Colonic mucosa (tissue), 4 donors: ENCODE measurements around the gene DGCR8. TPM values are rescaled to one million over a fixed set of nuclear protein-coding genes. Genes with fewer than 3 reads are reported as not detected.

ENCODE experiments used
- DNase-seq: peaks from one replicate; pipeline ENCODE4 v3.0.0-alpha.2; 2020
- H3K27ac ChIP-seq: fragments of 200-600 bp; one replicate; pipeline ENCODE4 v1.8.0; 2021
- H3K27me3 ChIP-seq: fragments of 200-600 bp; one replicate; pipeline ENCODE4 v1.8.0; 2021
- H3K36me3 ChIP-seq: fragments of 200-600 bp; one replicate; pipeline ENCODE4 v1.8.0; 2021
- H3K4me1 ChIP-seq: fragments of 200-600 bp; one replicate; pipeline ENCODE4 v1.8.0; 2021; ENCODE audit warnings: mild to moderate bottlenecking
- H3K4me3 ChIP-seq: fragments of 200-600 bp; one replicate; pipeline ENCODE4 v1.8.0; 2021
- H3K9ac ChIP-seq, 2 donors: one replicate each; pipeline ENCODE4 v1.7.0; 2013; ENCODE audit warnings: control low read depth in 2 of 2, low read depth in 2 of 2, low read length in 2 of 2
- H3K9me3 ChIP-seq: fragments of 200-600 bp; one replicate; pipeline ENCODE4 v1.8.0; 2021
- CTCF ChIP-seq: fragments of 200-600 bp; IDR thresholded peaks from one replicate; pipeline ENCODE4 v1.8.0; 2022; ENCODE audit warnings: antibody characterized with exemption, mild to moderate bottlenecking
- intact Hi-C: fragments of 100-400 bp; cut with DNase I; formaldehyde crosslinking; loops from one replicate; pipeline ENCODE4 v1.14.1; 2022
- total RNA-seq, 2 donors: library from RNA; stranded (reverse); fragmentation: NEBNext Ultra II Directional in 1 of 2; extraction: Animal tissue kit (Norgen Biotek cat#: 25700) in 1 of 2; gene quantifications; one replicate each; pipeline ENCODE4 v1.2.1, GENCODE V29; 2021
- donor health status: healthy.
- donor health status: DM: no; HTN: no; CAD: no.
- donor health status: DM: no; HTN: no; CAD: no.

DGCR8 gene
- total RNA-seq: 10 to 100 TPM; 21.1 to 52.7 TPM

- H3K27ac ChIP-seq: peak within 1 kb of the TSS; percentile 91
- no peaks in the 10 kb centered on the region for H3K9me3 ChIP-seq
- peak within 1 kb of the TSS; percentile 87 for H3K4me3 ChIP-seq
- H3K36me3 ChIP-seq: no peaks in the 10 kb centered on the region
- intact Hi-C loops: loop anchor here (5.0 kb wide), 1 partner anchor 37 kb away; the partner anchor contains the start of genes RANBP1 and TRMT2A
- peak; percentile 96 for DNase-seq
- H3K4me1 ChIP-seq: peaks cover 5% of the 10 kb centered on the region
- no peaks in the 10 kb centered on the region for H3K27me3 ChIP-seq
- H3K9ac ChIP-seq: peak within 1 kb of the TSS; percentile 61 to 76
- no peak for TF ChIP-seq CTCF
Observed at GRCh38 chr22:20079745-20080444, at the start of gene DGCR8. Gene DGCR8 (plus strand): TSS chr22:20080241. CDS start chr22:20085964, 5,723 bp downstream.

- Histone ChIP-seq H3K36me3 (no peaks in the 10 kb centered on the region), H3K27me3 (no peaks in the 10 kb centered on the region), H3K9me3 (no peaks in the 10 kb centered on the region), H3K4me1 (peaks cover 7% of the 10 kb centered on the region), H3K4me3 (no peak overlapping the region), H3K9ac (peak overlapping the region in 1 of 2 donors; percentile 12), H3K27ac (no peak overlapping the region)
- intact Hi-C loops: no loop called here
- TF ChIP-seq CTCF: no peak
- peak; percentile 78 for DNase-seq
Observed at GRCh38 chr22:20031732-20032406, 48.2 kb upstream of the DGCR8 start.

- Histone ChIP-seq H3K27ac (no peak overlapping the region), H3K9me3 (no peaks in the 10 kb centered on the region), H3K27me3 (no peaks in the 10 kb centered on the region), H3K9ac (peak overlapping the region in 1 of 2 donors; percentile 12), H3K4me3 (no peak overlapping the region), H3K4me1 (peaks cover 7% of the 10 kb centered on the region), H3K36me3 (no peaks in the 10 kb centered on the region)
- no peak for TF ChIP-seq CTCF
- DNase-seq: no peak
- intact Hi-C loops: no loop called here
Observed at GRCh38 chr22:20032407-20032991, 47.5 kb upstream of the DGCR8 start.

GRCh38 chr22:20033045-20033706 is 46.9 kb upstream of the DGCR8 start:
- no peaks in the 10 kb centered on the region for H3K27me3 ChIP-seq
- no peaks in the 10 kb centered on the region for H3K9me3 ChIP-seq
- H3K36me3 ChIP-seq: no peaks in the 10 kb centered on the region
- peaks cover 7% of the 10 kb centered on the region for H3K4me1 ChIP-seq
- H3K27ac ChIP-seq: no peak overlapping the region
- no peak for TF ChIP-seq CTCF
- intact Hi-C loops: no loop called here
- H3K4me3 ChIP-seq: no peak overlapping the region
- no peak for DNase-seq
- H3K9ac ChIP-seq: no peak overlapping the region

- TF ChIP-seq CTCF: no peak
- Histone ChIP-seq H3K9ac (no peak overlapping the region), H3K4me3 (no peak overlapping the region), H3K4me1 (peaks cover 7% of the 10 kb centered on the region), H3K36me3 (no peaks in the 10 kb centered on the region), H3K9me3 (no peaks in the 10 kb centered on the region), H3K27ac (no peak overlapping the region), H3K27me3 (no peaks in the 10 kb centered on the region)
- intact Hi-C loops: no loop called here
- DNase-seq: no peak
Observed at GRCh38 chr22:20034143-20034542, 45.9 kb upstream of the DGCR8 start.
